Panc1 (cell line): Measurements from ENCODE around the gene TOB2. TPM values are rescaled to one million over a fixed set of nuclear protein-coding genes. Genes with fewer than 3 reads are reported as not detected.
"Not testable (repeated sequence)": the region's sequence is repeated elsewhere in the genome, so short reads cannot be mapped to it uniquely, and the experiment has no call there.

Experiments
- ATAC-seq: fragments of 200-7000 bp; cut with Tn5 transposase; 2 replicates; pipeline ENCODE4 v1.9.1; 2020; ENCODE audit warnings: mild to moderate bottlenecking, moderate library complexity
- BruUV-seq: library from RNA; stranded (reverse); fragments of 400-500 nt; replicated peaks from 2 replicates; lab custom pipeline; 2021; lab: Mats Ljungman, UMichigan
- CTCF ChIA-PET: fragments of 300-600 bp; sonication (Branson Sonifier 250); formaldehyde crosslinking; loops from one replicate; lab custom pipeline; 2022; ENCODE audit warnings: antibody characterized with exemption; lab: Charles Lee
- POLR2A ChIA-PET: fragments of 300-600 bp; sonication (Branson Sonifier 250); formaldehyde crosslinking; loops from one replicate; lab custom pipeline; 2022; ENCODE audit warnings: antibody characterized with exemption; lab: Charles Lee
- DNase-seq: peaks from one replicate; pipeline ENCODE4 v3.0.0-alpha.2; 2010; ENCODE audit warnings: low read depth, low spot score
- H3K27ac ChIP-seq: 2 replicates; pipeline ENCODE4 v1.5.1; 2011; ENCODE audit warnings: mild to moderate bottlenecking, low read length, inconsistent platforms
- H3K27me3 ChIP-seq: fragments of 200-500 bp; sonication (Bioruptor generic); 2 replicates; pipeline ENCODE4 v1.6.0; 2014; ENCODE audit warnings: low read length, inconsistent platforms; ENCODE audit not compliant: control insufficient read depth, insufficient read depth
- H3K36me3 ChIP-seq: fragments of 200-500 bp; sonication (Bioruptor generic); 2 replicates; pipeline ENCODE4 v1.5.1; 2014; ENCODE audit warnings: inconsistent platforms, mild to moderate bottlenecking, low read length, moderate library complexity; ENCODE audit not compliant: control insufficient read depth, insufficient read depth
- H3K4me1 ChIP-seq: 2 replicates; pipeline ENCODE4 v1.5.1; 2011; ENCODE audit warnings: inconsistent platforms, mild to moderate bottlenecking, low read length, moderate library complexity; ENCODE audit not compliant: control insufficient read depth, insufficient read depth
- H3K4me3 ChIP-seq, 2 experiments: 2 replicates each; pipeline ENCODE4 v1.5.1; 2011 to 2012; ENCODE audit warnings: low read depth in 2 of 2, low read length in 2 of 2, mild to moderate bottlenecking in 2 of 2, inconsistent platforms in 1 of 2, moderate library complexity in 1 of 2
- H3K9me3 ChIP-seq: fragments of 200-500 bp; sonication (Bioruptor generic); 2 replicates; pipeline ENCODE4 v1.5.1; 2014; ENCODE audit warnings: low read depth, mild to moderate bottlenecking, inconsistent platforms, low read length, moderate library complexity; ENCODE audit not compliant: control insufficient read depth, insufficient read depth
- POLR2AphosphoS5 ChIP-seq: IDR thresholded peaks from 2 replicates; pipeline ENCODE4 v1.6.1; 2012; ENCODE audit warnings: mild to moderate bottlenecking, low read depth, low read length, moderate library complexity
- REST ChIP-seq, 2 experiments: IDR thresholded peaks; 2 replicates each; pipeline ENCODE4 v1.6.1; 2011 to 2012; ENCODE audit warnings: low read depth in 2 of 2, control low read depth in 1 of 2, low read length in 1 of 2, mild to moderate bottlenecking in 1 of 2, moderate library complexity in 1 of 2; ENCODE audit not compliant: insufficient read depth in 1 of 2
- SIN3A ChIP-seq: IDR thresholded peaks from 2 replicates; pipeline ENCODE4 v1.6.1; 2012; ENCODE audit warnings: low read depth, mild to moderate bottlenecking, low read length, moderate library complexity, borderline replicate concordance; ENCODE audit not compliant: insufficient read depth
- TCF7L2 ChIP-seq: IDR thresholded peaks from 2 replicates; pipeline ENCODE4 v1.6.1; 2011; ENCODE audit warnings: mild to moderate bottlenecking, low read depth, low read length, inconsistent platforms
- in situ Hi-C: cut with HindIII; loops from 2 replicates; pipeline ENCODE4 v1.10.0; 2016; ENCODE audit warnings: low sequenced_read_pairs, low pct_unique_long_range_greater_than_20kb
- intact Hi-C: fragments of 100-400 bp; cut with micrococcal nuclease; formaldehyde crosslinking; loops from one replicate; pipeline ENCODE4 v1.10.0; 2022; ENCODE audit not compliant: unreplicated experiment
- total RNA-seq: library from RNA; stranded (reverse); gene quantifications from one replicate; pipeline ENCODE4 v1.2.1, GENCODE V29; 2021; ENCODE audit not compliant: unreplicated experiment
- TF ChIP-seq, protein P1 (sequence below): fragments of 450-650 bp; IDR thresholded peaks from 2 replicates; pipeline ENCODE4 v1.5.1; 2017; ENCODE audit warnings: mild to moderate bottlenecking

Gene TOB2
- total RNA-seq, 1 experiment from 2014 or later, result 43.6 TPM

DNA sequence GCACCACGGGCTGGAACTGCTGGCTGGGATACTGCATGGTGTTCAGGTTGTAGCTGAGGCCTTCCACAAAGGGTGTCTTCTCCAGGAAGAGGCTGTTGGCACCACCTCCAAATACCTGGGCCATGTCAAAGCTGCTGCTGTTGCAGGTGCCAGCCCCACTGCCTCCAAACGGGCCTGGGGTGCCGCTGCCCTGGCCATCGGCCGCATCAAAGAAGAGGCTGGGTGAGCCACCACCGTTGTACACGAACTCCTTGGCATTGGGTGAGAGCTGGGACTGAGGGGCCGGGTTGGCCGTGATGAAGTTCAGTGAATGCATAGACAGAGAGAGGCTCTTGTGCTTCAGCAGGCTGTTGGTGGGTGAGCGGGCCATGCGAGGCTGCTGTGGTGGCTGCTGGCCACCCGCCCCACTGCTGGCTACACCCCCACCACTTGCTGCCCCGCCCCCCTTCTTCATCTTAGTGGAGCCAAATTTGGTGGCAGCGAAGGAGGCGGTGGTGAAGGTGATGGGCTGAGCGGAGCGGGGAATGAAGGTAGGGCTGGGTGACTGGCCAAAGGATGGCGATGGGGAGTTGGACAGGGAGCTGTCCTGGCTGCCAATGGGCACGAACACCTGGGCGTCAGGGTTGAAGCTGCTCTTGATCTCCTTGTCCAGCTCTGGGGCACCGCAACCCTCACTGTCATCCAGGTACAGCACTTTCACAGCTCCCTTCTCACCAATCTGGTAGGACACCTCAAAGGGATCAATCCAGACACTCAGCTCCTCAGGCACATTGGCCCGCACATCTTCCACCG lies 10.1 kb downstream of the TOB2 start:
- intact Hi-C loops, result no loop called here
- POLR2A ChIA-PET, result no interaction called here

DNA sequence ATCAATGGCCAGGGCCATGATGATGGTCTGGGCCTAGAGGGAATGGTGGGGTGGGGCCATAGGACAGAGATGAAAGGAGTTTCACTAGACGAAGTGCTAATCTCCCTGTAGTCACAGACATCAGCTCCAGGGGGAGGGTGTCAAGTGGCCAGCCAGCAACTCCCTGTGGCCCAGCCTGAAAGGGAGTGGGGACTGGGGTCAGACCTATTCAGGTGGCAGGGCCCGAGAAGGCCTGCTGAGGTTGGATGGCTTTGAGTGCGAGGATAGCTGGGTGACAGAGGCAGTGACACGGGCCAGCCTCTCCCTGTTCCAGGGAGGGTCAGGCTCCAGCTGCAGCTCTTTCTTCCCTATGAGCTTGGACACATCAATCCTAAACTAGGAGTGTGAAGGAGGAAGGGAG lies 11.0 kb downstream of the TOB2 start:
- in situ Hi-C loops, result no loop called here
- DNase-seq (no peak), ATAC-seq (no peak)
- no peak overlapping the region for H3K27ac ChIP-seq
- POLR2A ChIA-PET, result no interaction called here
- BruUV-seq, result no TSS peak
- H3K4me1 ChIP-seq, result no peaks in the 10 kb centered on the region
- H3K27me3 ChIP-seq, result no peaks in the 10 kb centered on the region
- no peaks in the 10 kb centered on the region for H3K9me3 ChIP-seq
- peaks cover 4% of the 10 kb centered on the region; the same call in 1 of the 2 replicates for H3K36me3 ChIP-seq
- TF ChIP-seq TCF7L2 (no peak), SIN3A (no peak), REST (IDR thresholded peaks at IDR 0.05; ENCODE audit: insufficient read depth in 1 of 2, low read depth in 2 of 2, low read length in 1 of 2) (no peak), POLR2AphosphoS5 (no peak)
- TF ChIP-seq, protein P1, sequence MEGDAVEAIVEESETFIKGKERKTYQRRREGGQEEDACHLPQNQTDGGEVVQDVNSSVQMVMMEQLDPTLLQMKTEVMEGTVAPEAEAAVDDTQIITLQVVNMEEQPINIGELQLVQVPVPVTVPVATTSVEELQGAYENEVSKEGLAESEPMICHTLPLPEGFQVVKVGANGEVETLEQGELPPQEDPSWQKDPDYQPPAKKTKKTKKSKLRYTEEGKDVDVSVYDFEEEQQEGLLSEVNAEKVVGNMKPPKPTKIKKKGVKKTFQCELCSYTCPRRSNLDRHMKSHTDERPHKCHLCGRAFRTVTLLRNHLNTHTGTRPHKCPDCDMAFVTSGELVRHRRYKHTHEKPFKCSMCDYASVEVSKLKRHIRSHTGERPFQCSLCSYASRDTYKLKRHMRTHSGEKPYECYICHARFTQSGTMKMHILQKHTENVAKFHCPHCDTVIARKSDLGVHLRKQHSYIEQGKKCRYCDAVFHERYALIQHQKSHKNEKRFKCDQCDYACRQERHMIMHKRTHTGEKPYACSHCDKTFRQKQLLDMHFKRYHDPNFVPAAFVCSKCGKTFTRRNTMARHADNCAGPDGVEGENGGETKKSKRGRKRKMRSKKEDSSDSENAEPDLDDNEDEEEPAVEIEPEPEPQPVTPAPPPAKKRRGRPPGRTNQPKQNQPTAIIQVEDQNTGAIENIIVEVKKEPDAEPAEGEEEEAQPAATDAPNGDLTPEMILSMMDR, result no peak
- H3K4me3 ChIP-seq, result no peak overlapping the region
- intact Hi-C loops, result no loop called here
- CTCF ChIA-PET, result no interaction called here

More for the DNA sequence above, 10.1 kb downstream of the TOB2 start:
- TF ChIP-seq REST (IDR thresholded peaks at IDR 0.05; ENCODE audit: insufficient read depth in 1 of 2, low read depth in 2 of 2, low read length in 1 of 2), result no peak
- TF ChIP-seq TCF7L2, result no peak
- no peak for TF ChIP-seq SIN3A
- TF ChIP-seq POLR2AphosphoS5, result no peak
- TF ChIP-seq, protein P1, result no peak
- Histone ChIP-seq H3K27ac (no peak overlapping the region), H3K9me3 (no peaks in the 10 kb centered on the region), H3K27me3 (no peaks in the 10 kb centered on the region), H3K4me1 (no peaks in the 10 kb centered on the region), H3K4me3 (no peak overlapping the region), H3K36me3 (peaks cover 4% of the 10 kb centered on the region; the same call in 1 of the 2 replicates)
- CTCF ChIA-PET, result no interaction called here
- no TSS peak for BruUV-seq
- ATAC-seq (no peak), DNase-seq (no peak)
- in situ Hi-C loops, result no loop called here

DNA sequence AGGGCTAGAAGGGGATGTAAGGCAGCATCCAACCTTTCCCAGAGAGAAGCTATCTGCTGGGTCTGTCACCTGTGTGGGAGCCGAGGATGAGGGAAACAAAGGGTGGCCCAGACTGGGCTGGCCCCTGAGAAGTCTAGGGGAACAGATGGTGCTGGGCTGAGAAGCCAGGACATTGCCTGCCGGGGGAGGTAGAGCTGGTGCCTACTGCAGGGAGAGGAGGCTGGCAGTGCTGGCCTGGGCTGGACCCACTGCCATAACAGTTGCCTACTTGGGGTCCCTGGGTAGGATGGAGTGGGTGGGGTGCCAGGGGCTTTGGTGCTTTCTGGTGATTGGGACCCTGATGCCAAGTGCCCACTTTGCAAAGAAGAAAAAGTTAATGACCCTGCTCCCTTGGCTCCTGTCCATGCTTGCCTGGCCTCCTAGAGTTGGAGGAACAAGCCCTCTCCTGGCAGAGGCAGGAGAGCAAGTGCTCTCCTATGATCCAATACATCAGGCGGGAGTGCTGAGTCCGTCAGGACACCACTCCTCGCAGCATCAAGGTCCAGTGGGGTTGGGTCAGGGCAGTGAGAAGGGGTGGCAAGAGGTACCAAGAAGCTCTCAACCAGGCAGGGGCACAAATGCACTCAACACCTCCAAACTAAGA lies 12.1 kb downstream of the TOB2 start:
- H3K27me3 ChIP-seq, H3K9me3 ChIP-seq, H3K4me1 ChIP-seq, ATAC-seq, CTCF ChIA-PET, intact Hi-C loops, POLR2A ChIA-PET, H3K4me3 ChIP-seq, DNase-seq, in situ Hi-C loops, H3K36me3 ChIP-seq, H3K27ac ChIP-seq, BruUV-seq: not testable (repeated sequence)
